Measurements from ENCODE around the gene HPGDS. TPM values are rescaled to one million over a fixed set of nuclear protein-coding genes. Genes with fewer than 3 reads are reported as not detected.

HPGDS gene
- total and polyA plus RNA-seq, 8 donors, result 0.16 to 2.9 (median 0.54) TPM

DNA sequence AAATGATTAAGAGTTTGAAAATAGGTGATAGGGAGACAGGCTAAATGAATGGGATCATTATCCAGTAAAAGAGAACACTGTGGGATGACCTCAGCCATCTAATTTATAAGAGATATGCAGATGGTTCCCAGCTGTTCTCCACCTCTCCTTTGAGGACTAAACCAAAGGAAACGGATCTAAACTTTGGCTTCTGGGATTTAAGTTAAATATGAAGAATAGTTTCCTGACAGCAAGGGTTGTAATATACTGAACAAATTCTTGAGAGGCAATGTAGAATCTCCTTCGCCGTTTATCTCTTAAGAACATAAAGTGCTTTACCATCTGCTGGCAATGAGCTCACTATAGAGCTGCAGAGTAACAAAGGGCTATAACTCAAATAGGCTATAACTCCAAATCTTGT is 35.4 kb upstream of the HPGDS start:
- no peaks in the 10 kb centered on the region for H3K4me1 ChIP-seq
- intact Hi-C loops (cut with DNase I), result no loop called here
- WGBS, 2 donors, result 74 to 78% methylated on average over 3 of the region's 3 CpGs
- H3K27ac ChIP-seq, result no peak overlapping the region
- no peak for ATAC-seq
- TF ChIP-seq, protein P1, sequence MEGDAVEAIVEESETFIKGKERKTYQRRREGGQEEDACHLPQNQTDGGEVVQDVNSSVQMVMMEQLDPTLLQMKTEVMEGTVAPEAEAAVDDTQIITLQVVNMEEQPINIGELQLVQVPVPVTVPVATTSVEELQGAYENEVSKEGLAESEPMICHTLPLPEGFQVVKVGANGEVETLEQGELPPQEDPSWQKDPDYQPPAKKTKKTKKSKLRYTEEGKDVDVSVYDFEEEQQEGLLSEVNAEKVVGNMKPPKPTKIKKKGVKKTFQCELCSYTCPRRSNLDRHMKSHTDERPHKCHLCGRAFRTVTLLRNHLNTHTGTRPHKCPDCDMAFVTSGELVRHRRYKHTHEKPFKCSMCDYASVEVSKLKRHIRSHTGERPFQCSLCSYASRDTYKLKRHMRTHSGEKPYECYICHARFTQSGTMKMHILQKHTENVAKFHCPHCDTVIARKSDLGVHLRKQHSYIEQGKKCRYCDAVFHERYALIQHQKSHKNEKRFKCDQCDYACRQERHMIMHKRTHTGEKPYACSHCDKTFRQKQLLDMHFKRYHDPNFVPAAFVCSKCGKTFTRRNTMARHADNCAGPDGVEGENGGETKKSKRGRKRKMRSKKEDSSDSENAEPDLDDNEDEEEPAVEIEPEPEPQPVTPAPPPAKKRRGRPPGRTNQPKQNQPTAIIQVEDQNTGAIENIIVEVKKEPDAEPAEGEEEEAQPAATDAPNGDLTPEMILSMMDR (IDR thresholded peaks at IDR 0.05), result no peak
- DNase-seq, result no peak
- no peaks in the 10 kb centered on the region for H3K36me3 ChIP-seq
- no peak overlapping the region for H3K4me3 ChIP-seq
- no peak for FAIRE-seq
- H3K9me3 ChIP-seq, result no peaks in the 10 kb centered on the region
- H3K27me3 ChIP-seq, result no peaks in the 10 kb centered on the region

DNA sequence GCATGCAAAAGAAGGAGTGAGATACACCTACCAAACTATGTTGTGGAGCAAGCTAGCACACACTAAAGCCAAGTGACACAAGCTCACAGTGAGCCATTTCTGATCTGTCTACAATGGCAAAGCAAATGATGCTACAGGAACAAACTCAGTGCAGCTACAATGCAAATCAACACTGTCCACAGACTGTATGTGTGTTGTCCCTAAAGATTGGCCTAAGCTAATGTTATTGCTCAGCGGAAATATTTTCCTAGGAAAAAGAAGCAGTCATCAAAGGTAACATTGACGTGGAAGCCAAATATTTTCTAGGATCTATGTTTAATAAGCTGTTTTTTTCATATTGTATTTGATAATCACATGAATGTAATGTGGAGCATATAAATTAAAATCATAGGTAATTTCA is 34.7 kb upstream of the HPGDS start:
- WGBS, 2 donors, result 88 to 94% methylated on average over 2 of the region's 2 CpGs
- TF ChIP-seq, protein P1 (IDR thresholded peaks at IDR 0.05), result no peak
- ATAC-seq, result no peak
- H3K9me3 ChIP-seq, result no peaks in the 10 kb centered on the region
- no peak for FAIRE-seq
- no peaks in the 10 kb centered on the region for H3K36me3 ChIP-seq
- H3K27ac ChIP-seq, result no peak overlapping the region
- H3K4me1 ChIP-seq, result no peaks in the 10 kb centered on the region
- DNase-seq, result no peak
- H3K4me3 ChIP-seq, result no peak overlapping the region
- H3K27me3 ChIP-seq, result no peaks in the 10 kb centered on the region
- intact Hi-C loops (cut with DNase I), result no loop called here

DNA sequence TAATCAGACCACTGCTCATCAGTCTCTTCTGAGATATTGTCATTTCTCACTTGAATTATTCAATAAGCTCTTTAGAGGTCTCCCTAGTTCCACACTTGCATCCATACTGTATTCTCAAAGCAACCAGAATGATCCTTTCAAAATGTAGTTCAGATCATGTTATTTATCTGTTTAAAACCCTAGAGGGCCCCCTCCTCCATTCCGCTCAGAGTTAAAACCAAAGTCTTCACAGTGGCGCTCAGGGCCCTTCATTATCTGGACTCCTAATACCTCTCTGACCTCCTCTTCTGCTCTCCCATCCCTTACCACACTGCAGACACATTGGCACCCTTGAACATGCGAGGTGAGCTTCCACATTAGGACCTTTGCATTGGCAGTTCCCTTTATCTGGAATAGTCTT is 32.7 kb upstream of the HPGDS start:
- TF ChIP-seq, protein P1 (IDR thresholded peaks at IDR 0.05), result no peak
- H3K27me3 ChIP-seq, result no peaks in the 10 kb centered on the region
- FAIRE-seq (no peak), DNase-seq (no peak), ATAC-seq (no peak)
- no peak overlapping the region for H3K4me3 ChIP-seq
- no peaks in the 10 kb centered on the region for H3K36me3 ChIP-seq
- intact Hi-C loops (cut with DNase I), result no loop called here
- no peak overlapping the region for H3K27ac ChIP-seq
- no peaks in the 10 kb centered on the region for H3K9me3 ChIP-seq
- 85 to 92% methylated on average over 3 of the region's 3 CpGs for WGBS, 2 donors
- H3K4me1 ChIP-seq, result no peaks in the 10 kb centered on the region

DNA sequence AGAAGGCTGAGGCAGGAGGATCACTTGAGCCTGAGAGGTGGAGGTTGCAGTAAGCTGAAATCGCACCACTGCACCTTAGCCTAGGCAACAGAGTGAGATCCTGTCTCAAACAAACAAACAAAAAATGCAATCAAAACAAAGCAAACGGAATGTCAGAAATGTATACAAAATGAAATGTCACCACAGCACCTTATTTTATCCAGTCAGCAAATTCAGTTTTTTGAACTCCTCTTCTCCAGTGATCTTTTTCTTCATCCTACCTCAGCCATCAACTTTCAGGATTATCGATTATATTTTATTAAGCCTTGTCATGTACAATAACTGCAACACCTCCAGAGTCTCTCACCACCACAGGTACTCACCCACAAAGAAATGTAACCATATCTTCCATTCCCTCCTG is 31.1 kb upstream of the HPGDS start:
- WGBS, 2 donors, result 78 to 86% methylated on average over 3 of the region's 3 CpGs
- H3K36me3 ChIP-seq, result no peaks in the 10 kb centered on the region
- H3K27ac ChIP-seq, result no peak overlapping the region
- no peak for DNase-seq
- H3K4me3 ChIP-seq, result no peak overlapping the region
- ATAC-seq, result no peak
- no peak for FAIRE-seq
- H3K9me3 ChIP-seq, result no peaks in the 10 kb centered on the region
- no peaks in the 10 kb centered on the region for H3K27me3 ChIP-seq
- intact Hi-C loops (cut with DNase I), result no loop called here
- TF ChIP-seq, protein P1 (IDR thresholded peaks at IDR 0.05), result no peak
- no peaks in the 10 kb centered on the region for H3K4me1 ChIP-seq

DNA sequence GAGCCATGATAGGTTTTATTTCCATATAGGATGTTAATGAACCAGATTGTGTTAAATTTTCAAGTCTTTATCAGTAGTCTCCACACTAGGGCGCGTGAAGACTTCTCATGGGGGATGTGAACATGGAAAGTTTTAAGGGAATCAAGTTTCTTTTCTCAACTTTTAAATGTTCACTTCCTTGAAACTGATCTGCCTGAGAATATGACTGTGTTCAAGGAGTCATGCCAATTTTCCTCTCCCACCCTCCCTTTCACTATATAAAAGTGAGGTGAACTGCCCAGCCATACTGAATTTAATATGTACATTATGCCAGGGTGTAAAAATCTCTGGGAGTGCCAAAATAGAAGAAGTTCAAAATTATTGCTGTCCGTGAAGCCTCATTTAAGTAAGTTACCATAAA is 30.4 kb upstream of the HPGDS start:
- ATAC-seq, result no peak
- TF ChIP-seq, protein P1 (IDR thresholded peaks at IDR 0.05), result no peak
- Histone ChIP-seq H3K4me3 (no peak overlapping the region), H3K9me3 (no peaks in the 10 kb centered on the region), H3K36me3 (no peaks in the 10 kb centered on the region), H3K27me3 (no peaks in the 10 kb centered on the region), H3K4me1 (no peaks in the 10 kb centered on the region), H3K27ac (no peak overlapping the region)
- no peak for DNase-seq
- 94 to 96% methylated on average over 3 of the region's 3 CpGs for WGBS, 2 donors
- intact Hi-C loops (cut with DNase I), result no loop called here
- FAIRE-seq, result no peak
